IMR-90 (cell line): ENCODE results near the gene YPEL2. TPM values are rescaled to one million over a fixed set of nuclear protein-coding genes. Genes with fewer than 3 reads are reported as not detected.

ENCODE experiments used
- ATAC-seq: fragments of 200-7000 bp; cut with Tn5 transposase; 2 replicates; pipeline ENCODE4 v1.9.1; 2020; ENCODE audit warnings: low read depth, mild to moderate bottlenecking, moderate library complexity
- BruUV-seq: library from RNA; stranded (reverse); fragments of 400-500 nt; replicated peaks from 2 replicates; lab custom pipeline; 2021; lab: Mats Ljungman, UMichigan
- CTCF ChIA-PET: fragments of 300-600 bp; formaldehyde crosslinking; extraction: SDS; loops from one replicate; lab custom pipeline; 2021; ENCODE audit warnings: antibody characterized with exemption; lab: Yijun Ruan, JAX
- POLR2A ChIA-PET: fragments of 300-600 bp; sonication (Branson Sonifier 250); formaldehyde crosslinking; loops from one replicate; lab custom pipeline; 2022; ENCODE audit warnings: antibody characterized with exemption; ENCODE audit not compliant: unreplicated experiment; lab: Charles Lee
- DNase-seq: peaks from one replicate; pipeline ENCODE4 v3.0.0; 2013
- H2AFZ ChIP-seq: replicated peaks from 2 replicates; pipeline ENCODE3; 2013; ENCODE audit warnings: low read length, mild to moderate bottlenecking; ENCODE audit not compliant: poor library complexity
- H2AK5ac ChIP-seq: 2 replicates; pipeline ENCODE4 v1.6.1; 2013; ENCODE audit warnings: low read depth, low read length, inconsistent platforms
- H2AK9ac ChIP-seq: replicated peaks from 2 replicates; pipeline ENCODE3; 2013; ENCODE audit warnings: mild to moderate bottlenecking, low read depth, low read length, moderate library complexity; ENCODE audit not compliant: poor library complexity
- H2BK120ac ChIP-seq: 2 replicates; pipeline ENCODE4 v1.6.1; 2013; ENCODE audit warnings: low read depth, low read length, inconsistent platforms
- H2BK15ac ChIP-seq: 3 replicates; pipeline ENCODE4 v1.6.1; 2013; ENCODE audit warnings: low read depth, low read length, inconsistent platforms
- H2BK20ac ChIP-seq: 2 replicates; pipeline ENCODE4 v1.6.1; 2013; ENCODE audit warnings: low read depth, mild to moderate bottlenecking, inconsistent platforms, low read length, moderate library complexity
- H2BK5ac ChIP-seq: 2 replicates; pipeline ENCODE4 v1.6.1; 2013; ENCODE audit warnings: mild to moderate bottlenecking, low read depth, low read length, inconsistent platforms; ENCODE audit not compliant: poor library complexity, severe bottlenecking
- H3K14ac ChIP-seq: replicated peaks from 2 replicates; pipeline ENCODE4 v1.6.1; 2013; ENCODE audit warnings: low read depth, low read length, inconsistent platforms
- H3K18ac ChIP-seq: 2 replicates; pipeline ENCODE4 v1.6.1; 2013; ENCODE audit warnings: low read depth, low read length, control low read depth
- H3K23ac ChIP-seq: 2 replicates; pipeline ENCODE4 v1.6.1; 2013; ENCODE audit warnings: low read depth, low read length, inconsistent platforms
- H3K27ac ChIP-seq: 2 replicates; pipeline ENCODE4 v1.5.1; 2013; ENCODE audit warnings: mild to moderate bottlenecking, control low read depth, low read length; ENCODE audit not compliant: insufficient read depth
- H3K27me3 ChIP-seq: 2 replicates; pipeline ENCODE4 v1.6.1; 2013; ENCODE audit warnings: low read length; ENCODE audit not compliant: control insufficient read depth, insufficient read depth
- H3K36me3 ChIP-seq: 2 replicates; pipeline ENCODE4 v1.6.1; 2013; ENCODE audit warnings: low read length, mixed read lengths; ENCODE audit not compliant: control insufficient read depth, insufficient read depth
- H3K4ac ChIP-seq: 2 replicates; pipeline ENCODE4 v1.6.1; 2013; ENCODE audit warnings: low read depth, low read length, inconsistent platforms
- H3K4me1 ChIP-seq: 2 replicates; pipeline ENCODE4 v1.6.1; 2013; ENCODE audit warnings: low read length, mixed read lengths; ENCODE audit not compliant: control insufficient read depth, insufficient read depth
- H3K4me2 ChIP-seq: 2 replicates; pipeline ENCODE4 v1.6.1; 2013; ENCODE audit warnings: low read depth, mild to moderate bottlenecking, control low read depth, low read length, moderate library complexity
- H3K4me3 ChIP-seq: 2 replicates; pipeline ENCODE4 v1.5.1; 2013; ENCODE audit warnings: low read depth, mild to moderate bottlenecking, control low read depth, low read length, moderate library complexity; ENCODE audit not compliant: insufficient read depth
- H3K56ac ChIP-seq: 2 replicates; pipeline ENCODE4 v1.6.1; 2013; ENCODE audit warnings: low read length, inconsistent platforms; ENCODE audit not compliant: insufficient read depth; ENCODE audit errors: extremely low read depth
- H3K79me1 ChIP-seq, 2 experiments: 2 replicates each; pipeline ENCODE4 v1.6.1; 2013; ENCODE audit warnings: low read length in 2 of 2, inconsistent platforms in 1 of 2, low read depth in 1 of 2
- H3K9ac ChIP-seq: 2 replicates; pipeline ENCODE4 v1.6.1; 2013; ENCODE audit warnings: low read depth, low read length, control low read depth
- H3K9me1 ChIP-seq: 2 replicates; pipeline ENCODE4 v1.6.1; 2013; ENCODE audit warnings: low read length, inconsistent platforms; ENCODE audit not compliant: insufficient read depth
- H3K9me3 ChIP-seq: 2 replicates; pipeline ENCODE4 v1.6.1; 2013; ENCODE audit warnings: low read length; ENCODE audit not compliant: control insufficient read depth, insufficient read depth
- H4K20me1 ChIP-seq: 2 replicates; pipeline ENCODE4 v1.6.1; 2013; ENCODE audit warnings: low read length, inconsistent platforms; ENCODE audit not compliant: insufficient read depth
- H4K5ac ChIP-seq: 2 replicates; pipeline ENCODE4 v1.6.1; 2013; ENCODE audit warnings: mild to moderate bottlenecking, low read depth, low read length, control low read depth
- H4K8ac ChIP-seq, 2 experiments: 2 replicates each; pipeline ENCODE4 v1.6.1; 2013; ENCODE audit warnings: low read depth in 2 of 2, low read length in 2 of 2, control low read depth in 1 of 2, inconsistent platforms in 1 of 2
- H4K91ac ChIP-seq: 2 replicates; pipeline ENCODE4 v1.6.1; 2013; ENCODE audit warnings: low read depth, low read length, inconsistent platforms; ENCODE audit not compliant: insufficient read depth
- CEBPB ChIP-seq: IDR thresholded peaks from 2 replicates; pipeline ENCODE4 v1.6.1; 2012; ENCODE audit warnings: low read depth, low read length, improper control_type of control experiment
- CHD1 ChIP-seq: IDR thresholded peaks from 2 replicates; pipeline ENCODE4 v1.6.1; 2012; ENCODE audit warnings: low read depth, low read length, improper control_type of control experiment
- FOS ChIP-seq: fragments of 150-350 bp; IDR thresholded peaks from 2 replicates; pipeline ENCODE4 v1.6.1; 2016; ENCODE audit warnings: low read depth, low read length
- MAFK ChIP-seq: IDR thresholded peaks from 2 replicates; pipeline ENCODE4 v1.6.1; 2012; ENCODE audit warnings: low read depth, low read length, improper control_type of control experiment
- MXI1 ChIP-seq: IDR thresholded peaks from 2 replicates; pipeline ENCODE4 v1.6.1; 2012; ENCODE audit warnings: low read depth, mild to moderate bottlenecking, low read length, moderate library complexity, borderline replicate concordance
- NFE2L2 ChIP-seq: fragments of 150-350 bp; IDR thresholded peaks from 2 replicates; pipeline ENCODE4 v1.6.1; 2016; ENCODE audit warnings: low read depth, mild to moderate bottlenecking, low read length
- POLR2A ChIP-seq: IDR thresholded peaks from 2 replicates; pipeline ENCODE4 v1.6.1; 2012; ENCODE audit warnings: mild to moderate bottlenecking, low read depth, low read length
- SMC3 ChIP-seq: fragments of 150-350 bp; IDR thresholded peaks from 2 replicates; pipeline ENCODE4 v1.6.1; 2016; ENCODE audit warnings: low read depth, mild to moderate bottlenecking, antibody characterized with exemption, low read length, moderate library complexity
- USF2 ChIP-seq: fragments of 150-350 bp; IDR thresholded peaks from 2 replicates; pipeline ENCODE4 v1.6.1; 2017; ENCODE audit warnings: mild to moderate bottlenecking, antibody characterized with exemption, low read length, low read depth
- WGBS, 2 experiments: methylation state at CpG; one replicate each; pipeline versions ENCODE4 v1.1.5 to v1.1.7; 2013; ENCODE audit warnings: missing lambda C conversion rate in 2 of 2; ENCODE audit not compliant: insufficient read length in 1 of 2; ENCODE audit errors: extremely low coverage in 2 of 2; 5-methylcytosine and 5-hydroxymethylcytosine counted together
- dilution Hi-C: fragments of 300-500 bp; cut with HindIII; formaldehyde crosslinking; loops from one replicate; pipeline ENCODE4 v1.14.3; 2018; ENCODE audit warnings: low sequenced_read_pairs; ENCODE audit not compliant: unreplicated experiment
- in situ Hi-C: fragments of 300-500 bp; cut with MboI; formaldehyde crosslinking; loops from 3 replicates; pipeline ENCODE4 v1.14.3; 2019; ENCODE audit warnings: low sequenced_read_pairs, inconsistent platforms, mixed read lengths
- intact Hi-C: fragments of 100-400 bp; cut with micrococcal nuclease; formaldehyde crosslinking; loops from 2 replicates; pipeline ENCODE4 v1.10.0; 2022
- polyA plus RNA-seq, 3 experiments: library from polyadenylated mRNA; depleted of rRNA; stranded (reverse); fragments of >200 nt; gene quantifications; 2 replicates each; pipeline ENCODE4 v1.2.3, GENCODE V29; 2012; ENCODE audit warnings: low replicate concordance in 1 of 3
- total RNA-seq: library from RNA; depleted of rRNA; stranded (reverse); fragments of >200 nt; gene quantifications from 2 replicates; pipeline ENCODE4 v1.2.3, GENCODE V29; 2012
- TF ChIP-seq, protein P1 (sequence below): fragments of 150-350 bp; IDR thresholded peaks from 2 replicates; pipeline ENCODE4 v1.6.1; 2016; ENCODE audit warnings: low read depth, mild to moderate bottlenecking, low read length, moderate library complexity, borderline replicate concordance
- TF ChIP-seq, protein P2 (sequence below): conservative IDR thresholded peaks from 2 replicates; pipeline ENCODE4 v1.5.1; 2012; ENCODE audit warnings: mild to moderate bottlenecking, low read depth, low read length, improper control_type of control experiment

YPEL2 gene
- total and polyA plus RNA-seq, 2 of the 4 experiments (the other 2 are of a cell fraction): 2.3 to 3.4 TPM

- Histone ChIP-seq H2AK5ac (no peak overlapping the region; the same call in 1 of the 2 replicates), H2BK120ac (no peak overlapping the region), H2BK5ac (no peak overlapping the region), H4K20me1 (no peaks in the 10 kb centered on the region), H4K91ac (no peak overlapping the region), H3K4me3 (no peak overlapping the region), H2AK9ac (no peak overlapping the region), H3K14ac (no peak overlapping the region), H4K5ac (no peak overlapping the region), H3K4ac (no peak overlapping the region), H3K9me3 (peaks cover 4% of the 10 kb centered on the region), H3K79me1 (no peaks in the 10 kb centered on the region), H3K9me1 (peaks cover 4% of the 10 kb centered on the region; the same call in 1 of the 2 replicates), H3K23ac (no peak overlapping the region), H3K9ac (no peak overlapping the region), H2BK20ac (peak overlapping the region; percentile 16; the same call in 1 of the 2 replicates), H3K27me3 (no peaks in the 10 kb centered on the region; the same call in 1 of the 2 replicates), H3K18ac (no peak overlapping the region), H3K4me1 (peaks cover 11% of the 10 kb centered on the region), H2AFZ (no peak overlapping the region), H2BK15ac (no peak overlapping the region), H3K36me3 (no peaks in the 10 kb centered on the region), H3K4me2 (no peak overlapping the region), H4K8ac (no peak overlapping the region), H3K27ac (no peak overlapping the region), H3K56ac (no peak overlapping the region)
- ChIA-PET POLR2A (no interaction called here), CTCF (interaction anchor here (0.6 kb wide), 2 partner anchors 442 to 917 kb away, joined by 3 to 4 read pairs; no protein-coding TSS in a partner anchor)
- in situ Hi-C loops: no loop called here
- WGBS, 2 experiments: no CpG with 5 or more reads among the region's 6 CpGs
- no peak for DNase-seq
- no peak for TF ChIP-seq USF2
- no peak for TF ChIP-seq FOS
- TF ChIP-seq MXI1: no peak
- TF ChIP-seq CEBPB: no peak
- TF ChIP-seq, protein P1, sequence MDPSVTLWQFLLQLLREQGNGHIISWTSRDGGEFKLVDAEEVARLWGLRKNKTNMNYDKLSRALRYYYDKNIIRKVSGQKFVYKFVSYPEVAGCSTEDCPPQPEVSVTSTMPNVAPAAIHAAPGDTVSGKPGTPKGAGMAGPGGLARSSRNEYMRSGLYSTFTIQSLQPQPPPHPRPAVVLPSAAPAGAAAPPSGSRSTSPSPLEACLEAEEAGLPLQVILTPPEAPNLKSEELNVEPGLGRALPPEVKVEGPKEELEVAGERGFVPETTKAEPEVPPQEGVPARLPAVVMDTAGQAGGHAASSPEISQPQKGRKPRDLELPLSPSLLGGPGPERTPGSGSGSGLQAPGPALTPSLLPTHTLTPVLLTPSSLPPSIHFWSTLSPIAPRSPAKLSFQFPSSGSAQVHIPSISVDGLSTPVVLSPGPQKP: no peak
- TF ChIP-seq, protein P2, sequence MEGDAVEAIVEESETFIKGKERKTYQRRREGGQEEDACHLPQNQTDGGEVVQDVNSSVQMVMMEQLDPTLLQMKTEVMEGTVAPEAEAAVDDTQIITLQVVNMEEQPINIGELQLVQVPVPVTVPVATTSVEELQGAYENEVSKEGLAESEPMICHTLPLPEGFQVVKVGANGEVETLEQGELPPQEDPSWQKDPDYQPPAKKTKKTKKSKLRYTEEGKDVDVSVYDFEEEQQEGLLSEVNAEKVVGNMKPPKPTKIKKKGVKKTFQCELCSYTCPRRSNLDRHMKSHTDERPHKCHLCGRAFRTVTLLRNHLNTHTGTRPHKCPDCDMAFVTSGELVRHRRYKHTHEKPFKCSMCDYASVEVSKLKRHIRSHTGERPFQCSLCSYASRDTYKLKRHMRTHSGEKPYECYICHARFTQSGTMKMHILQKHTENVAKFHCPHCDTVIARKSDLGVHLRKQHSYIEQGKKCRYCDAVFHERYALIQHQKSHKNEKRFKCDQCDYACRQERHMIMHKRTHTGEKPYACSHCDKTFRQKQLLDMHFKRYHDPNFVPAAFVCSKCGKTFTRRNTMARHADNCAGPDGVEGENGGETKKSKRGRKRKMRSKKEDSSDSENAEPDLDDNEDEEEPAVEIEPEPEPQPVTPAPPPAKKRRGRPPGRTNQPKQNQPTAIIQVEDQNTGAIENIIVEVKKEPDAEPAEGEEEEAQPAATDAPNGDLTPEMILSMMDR: no peak
- TF ChIP-seq MAFK: no peak
- no peak for TF ChIP-seq CHD1
- TF ChIP-seq SMC3: no peak
- TF ChIP-seq NFE2L2: no peak
- TF ChIP-seq POLR2A: no peak
- no peak for ATAC-seq
- BruUV-seq: no TSS peak
- intact Hi-C loops: no loop called here
- dilution Hi-C loops: no loop called here
These were observed 97.5 kb downstream of the YPEL2 start for GRCh38 chr17:59428916-59429485.
